ENCODE results near the gene PYY. TPM values are rescaled to one million over a fixed set of nuclear protein-coding genes. Genes with fewer than 3 reads are reported as not detected.

Gene PYY
- total RNA-seq, 1 experiment from 2014 or later: not detected

- H3K27me3 Mint-ChIP-seq (ENCODE audit: insufficient read depth, unreplicated experiment): peaks cover 3% of the 10 kb centered on the region
- Histone ChIP-seq H3K9me3 (no peaks in the 10 kb centered on the region), H3K4me1 (peaks cover 11% of the 10 kb centered on the region), H3K4me3 (ENCODE audit: low read depth, low read length) (peak overlapping the region; percentile 17; the same call in 1 of the 2 replicates), H3K36me3 (ENCODE audit: control insufficient read depth, insufficient read depth, low read length) (no peaks in the 10 kb centered on the region), H3K27me3 (replicated peaks; ENCODE audit: control insufficient read depth, insufficient read depth, low read length) (no peaks in the 10 kb centered on the region)
- peak; percentile 73 to 85 for DNase-seq
- H3K4me1 Mint-ChIP-seq (ENCODE audit: low read depth, unreplicated experiment): no peaks in the 10 kb centered on the region
- ChIA-PET POLR2A (no interaction called here), CTCF (interaction anchor here (0.6 to 3.7 kb wide), 7 partner anchors 17 to 141 kb away, joined by 3 to 29 read pairs (median 4); no protein-coding TSS in a partner anchor)
- H3K9me3 Mint-ChIP-seq (ENCODE audit: unreplicated experiment): no peaks in the 10 kb centered on the region
- TF ChIP-seq, protein P1, sequence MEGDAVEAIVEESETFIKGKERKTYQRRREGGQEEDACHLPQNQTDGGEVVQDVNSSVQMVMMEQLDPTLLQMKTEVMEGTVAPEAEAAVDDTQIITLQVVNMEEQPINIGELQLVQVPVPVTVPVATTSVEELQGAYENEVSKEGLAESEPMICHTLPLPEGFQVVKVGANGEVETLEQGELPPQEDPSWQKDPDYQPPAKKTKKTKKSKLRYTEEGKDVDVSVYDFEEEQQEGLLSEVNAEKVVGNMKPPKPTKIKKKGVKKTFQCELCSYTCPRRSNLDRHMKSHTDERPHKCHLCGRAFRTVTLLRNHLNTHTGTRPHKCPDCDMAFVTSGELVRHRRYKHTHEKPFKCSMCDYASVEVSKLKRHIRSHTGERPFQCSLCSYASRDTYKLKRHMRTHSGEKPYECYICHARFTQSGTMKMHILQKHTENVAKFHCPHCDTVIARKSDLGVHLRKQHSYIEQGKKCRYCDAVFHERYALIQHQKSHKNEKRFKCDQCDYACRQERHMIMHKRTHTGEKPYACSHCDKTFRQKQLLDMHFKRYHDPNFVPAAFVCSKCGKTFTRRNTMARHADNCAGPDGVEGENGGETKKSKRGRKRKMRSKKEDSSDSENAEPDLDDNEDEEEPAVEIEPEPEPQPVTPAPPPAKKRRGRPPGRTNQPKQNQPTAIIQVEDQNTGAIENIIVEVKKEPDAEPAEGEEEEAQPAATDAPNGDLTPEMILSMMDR (IDR thresholded peaks at IDR 0.05; ENCODE audit: insufficient read depth in 1 of 2, low read depth in 1 of 2, low read length in 1 of 2, severe bottlenecking in 1 of 2, unreplicated experiment in 1 of 2): peak; percentile 84 to 98
- H3K36me3 Mint-ChIP-seq (ENCODE audit: insufficient read depth, unreplicated experiment): no peaks in the 10 kb centered on the region
- BruUV-seq (replicated peaks): no TSS peak
- peak overlapping the region; percentile 61 for H3K4me3 Mint-ChIP-seq (ENCODE audit: unreplicated experiment)
- no peak overlapping the region for H3K27ac Mint-ChIP-seq (ENCODE audit: unreplicated experiment)
- intact Hi-C loops (cut with micrococcal nuclease; ENCODE audit: unreplicated experiment): loop anchor here (1.0 kb wide), 2 partner anchors 50 to 116 kb away; no protein-coding TSS in a partner anchor
Observed at GRCh38 chr17:43994272-43995149, 40.8 kb upstream of the PYY start.

GRCh38 chr17:43992641-43993040 is 38.9 kb upstream of the PYY start:
- intact Hi-C loops (cut with micrococcal nuclease; ENCODE audit: unreplicated experiment): no loop called here
- H3K9me3 ChIP-seq: no peaks in the 10 kb centered on the region
- POLR2A ChIA-PET: no interaction called here

DNA sequence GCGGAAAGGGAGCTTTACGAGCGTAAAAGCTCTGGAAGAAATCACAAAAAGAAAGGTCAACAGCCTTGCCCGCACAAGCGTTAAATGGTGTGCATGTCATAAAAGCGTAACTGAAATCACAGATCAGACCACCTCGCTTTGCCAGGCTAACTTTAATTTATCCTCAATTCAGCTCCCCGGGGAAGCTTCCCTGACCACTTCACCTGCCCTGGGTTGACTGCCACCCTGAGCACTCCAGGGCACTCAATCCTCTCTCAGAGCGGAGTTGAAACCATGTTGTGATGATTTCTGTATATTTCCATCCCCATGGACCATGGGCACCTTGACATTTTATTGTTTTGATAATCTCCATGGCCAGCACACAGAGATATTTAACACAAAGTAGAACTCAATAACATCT is 34.6 kb upstream of the PYY start:
- no peak for DNase-seq
- Histone ChIP-seq H3K4me1 (peaks cover 12% of the 10 kb centered on the region; the same call in 1 of the 2 replicates), H3K27me3 (replicated peaks; ENCODE audit: control insufficient read depth, insufficient read depth, low read length) (peaks cover 3% of the 10 kb centered on the region), H3K36me3 (ENCODE audit: control insufficient read depth, insufficient read depth, low read length) (no peaks in the 10 kb centered on the region), H3K4me3 (ENCODE audit: low read depth, low read length) (no peak overlapping the region), H3K9me3 (no peaks in the 10 kb centered on the region)
- intact Hi-C loops (cut with micrococcal nuclease; ENCODE audit: unreplicated experiment): no loop called here
- no TSS peak for BruUV-seq (replicated peaks)
- no peaks in the 10 kb centered on the region for H3K36me3 Mint-ChIP-seq (ENCODE audit: insufficient read depth, unreplicated experiment)
- TF ChIP-seq, protein P1 (IDR thresholded peaks at IDR 0.05; ENCODE audit: insufficient read depth in 1 of 2, low read depth in 1 of 2, low read length in 1 of 2, severe bottlenecking in 1 of 2, unreplicated experiment in 1 of 2): no peak
- no peak overlapping the region for H3K27ac Mint-ChIP-seq (ENCODE audit: unreplicated experiment)
- H3K9me3 Mint-ChIP-seq (ENCODE audit: unreplicated experiment): no peaks in the 10 kb centered on the region
- no peak overlapping the region for H3K4me3 Mint-ChIP-seq (ENCODE audit: unreplicated experiment)
- ChIA-PET POLR2A (no interaction called here), CTCF (no interaction called here)
- H3K27me3 Mint-ChIP-seq (ENCODE audit: insufficient read depth, unreplicated experiment): peaks cover 22% of the 10 kb centered on the region
- no peaks in the 10 kb centered on the region for H3K4me1 Mint-ChIP-seq (ENCODE audit: low read depth, unreplicated experiment)

More at GRCh38 chr17:43992641-43993040, 38.9 kb upstream of the PYY start:
- H3K4me1 Mint-ChIP-seq (ENCODE audit: low read depth, unreplicated experiment): no peaks in the 10 kb centered on the region
- H3K4me3 ChIP-seq (ENCODE audit: low read depth, low read length): no peak overlapping the region
- CTCF ChIA-PET: interaction anchor here (0.7 to 3.7 kb wide), 3 partner anchors 31 to 49 kb away, joined by 3 to 29 read pairs (median 3); no protein-coding TSS in a partner anchor
- no peaks in the 10 kb centered on the region for H3K36me3 Mint-ChIP-seq (ENCODE audit: insufficient read depth, unreplicated experiment)
- H3K27me3 ChIP-seq (replicated peaks; ENCODE audit: control insufficient read depth, insufficient read depth, low read length): no peaks in the 10 kb centered on the region
- H3K4me1 ChIP-seq: peaks cover 11% of the 10 kb centered on the region
- peaks cover 8% of the 10 kb centered on the region for H3K27me3 Mint-ChIP-seq (ENCODE audit: insufficient read depth, unreplicated experiment)
- H3K4me3 Mint-ChIP-seq (ENCODE audit: unreplicated experiment): no peak overlapping the region
- BruUV-seq (replicated peaks): no TSS peak
- no peak for DNase-seq
- TF ChIP-seq, protein P1 (IDR thresholded peaks at IDR 0.05; ENCODE audit: insufficient read depth in 1 of 2, low read depth in 1 of 2, low read length in 1 of 2, severe bottlenecking in 1 of 2, unreplicated experiment in 1 of 2): no peak
- H3K9me3 Mint-ChIP-seq (ENCODE audit: unreplicated experiment): no peaks in the 10 kb centered on the region
- no peaks in the 10 kb centered on the region for H3K36me3 ChIP-seq (ENCODE audit: control insufficient read depth, insufficient read depth, low read length)
- H3K27ac Mint-ChIP-seq (ENCODE audit: unreplicated experiment): no peak overlapping the region
